Mammary epithelial cell (primary cell): ENCODE measurements around the gene TAS1R1.

ENCODE experiments used
- CTCF ChIP-seq, 2 donors: IDR thresholded peaks in 1 of 2; conservative IDR thresholded peaks in 1 of 2; 2 replicates each; pipeline ENCODE4 v1.5.1; 2011 to 2012; ENCODE audit warnings: inconsistent platforms in 2 of 2, low read length in 2 of 2, mild to moderate bottlenecking in 2 of 2, control low read depth in 1 of 2, low read depth in 1 of 2; ENCODE audit not compliant: insufficient read depth in 1 of 2; ENCODE audit errors: extremely low read depth in 1 of 2
- EZH2 ChIP-seq: IDR thresholded peaks from 2 replicates; pipeline ENCODE4 v1.6.1; 2012; ENCODE audit warnings: low read length, inconsistent platforms, borderline replicate concordance

- TF ChIP-seq CTCF (conservative IDR thresholded peaks at IDR 0.05 in 1 of 2, IDR thresholded peaks at IDR 0.05 in 1 of 2; ENCODE audit: extremely low read depth in 1 of 2, insufficient read depth in 1 of 2, low read depth in 1 of 2, low read length in 2 of 2) = peak; percentile 59 to 72
- TF ChIP-seq EZH2 = no peak
Observed at GRCh38 chr1:6523566-6523965, 31.5 kb upstream of the TAS1R1 start.
